ENCODE measurements around the gene CLDN6. TPM values are rescaled to one million over a fixed set of nuclear protein-coding genes. Genes with fewer than 3 reads are reported as not detected.

The CLDN6 gene
- total RNA-seq, 1 experiment from 2014 or later = 2.7 TPM

DNA sequence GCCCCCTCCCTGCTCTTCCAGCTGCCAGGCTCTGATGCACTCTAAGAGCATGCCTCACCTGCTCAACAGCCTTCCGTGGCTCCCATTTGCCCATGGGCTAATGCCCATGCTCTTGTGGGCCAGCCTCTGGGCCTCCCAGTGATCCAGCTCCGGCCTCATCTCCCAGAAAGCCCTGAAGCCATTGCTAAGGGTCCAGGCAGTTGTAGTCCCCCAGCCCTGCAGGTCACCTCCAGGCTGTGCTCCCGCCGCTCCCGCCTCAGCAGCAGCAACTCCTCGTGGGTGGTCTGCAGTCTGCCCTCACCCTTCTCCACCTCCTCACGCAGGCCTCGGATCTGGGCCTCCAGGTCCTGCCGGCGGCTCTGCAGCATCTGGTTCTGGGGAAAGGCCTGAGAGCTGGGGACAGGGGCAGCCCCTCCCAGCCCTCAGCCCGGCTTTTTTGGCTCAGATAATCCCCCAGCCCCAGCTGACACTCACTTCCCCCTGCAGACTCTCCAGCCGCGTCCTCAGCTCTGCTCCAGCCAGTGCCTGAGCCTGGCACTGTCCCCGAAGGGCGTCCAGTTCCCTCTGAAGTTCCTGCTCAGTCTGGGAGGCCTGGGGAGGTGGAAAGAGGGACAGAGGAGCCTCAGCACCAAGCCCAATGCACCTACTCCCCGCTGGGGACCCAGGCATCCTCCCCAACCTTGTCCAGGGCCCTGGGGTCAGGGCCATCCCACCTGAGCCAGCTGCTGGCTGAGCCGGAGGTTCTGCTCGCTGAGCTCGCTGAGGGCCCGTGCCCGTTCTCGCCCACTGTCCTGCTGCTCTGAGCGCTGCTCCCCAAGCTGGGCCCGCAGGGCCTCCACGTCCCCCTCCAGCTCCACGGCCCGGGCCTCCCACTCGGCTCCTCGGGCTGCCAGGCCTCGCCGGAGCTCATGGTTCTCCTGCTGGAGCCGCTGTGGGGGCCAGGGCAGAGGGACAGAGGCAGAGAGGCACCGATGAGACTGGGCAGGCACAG, 12.5 kb upstream of the CLDN6 start:
- DNase-seq (ENCODE audit: low spot score) = no peak
- in situ Hi-C loops (cut with HindIII; ENCODE audit: low sequenced_read_pairs) = no loop called here

DNA sequence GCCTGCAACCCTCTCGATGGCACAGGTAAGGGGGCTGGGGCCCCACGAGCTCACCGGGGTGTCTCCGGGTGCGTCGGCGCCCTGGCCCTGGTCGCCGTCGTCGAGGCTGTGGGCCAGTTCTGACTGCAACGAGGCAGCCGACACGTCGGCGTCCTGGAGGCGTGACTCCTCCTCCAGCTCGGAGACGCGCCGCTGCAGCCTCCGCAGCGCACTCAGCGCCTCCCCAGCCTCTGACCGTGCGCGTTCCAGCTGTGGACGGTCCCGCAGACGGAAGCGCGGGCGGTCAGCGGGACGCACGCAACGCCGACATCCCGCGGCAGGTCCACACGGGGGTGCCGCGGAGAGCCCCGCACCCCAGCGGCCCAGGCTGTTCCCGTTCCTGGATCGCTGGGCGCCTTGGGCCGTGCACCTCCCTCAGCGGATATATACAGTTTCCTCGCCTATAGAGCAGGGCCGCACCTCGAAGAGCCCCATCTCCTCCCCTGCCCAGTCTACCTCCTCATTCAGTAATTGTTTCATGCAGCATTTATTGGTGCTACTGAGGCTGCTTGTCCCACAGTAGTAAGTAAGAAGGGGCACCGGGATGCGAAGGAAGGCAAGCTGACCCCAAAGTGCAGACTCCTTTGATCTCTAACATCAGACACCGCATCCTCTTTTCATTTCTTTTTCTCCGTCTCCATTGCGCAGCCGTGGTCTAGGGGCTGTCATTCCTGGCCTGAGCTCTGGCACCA, 11.7 kb upstream of the CLDN6 start:
- no peak for DNase-seq (ENCODE audit: low spot score)
- in situ Hi-C loops (cut with HindIII; ENCODE audit: low sequenced_read_pairs) = no loop called here

GRCh38 chr16:3028716-3029319, 10.8 kb upstream of the CLDN6 start:
- in situ Hi-C loops (cut with HindIII; ENCODE audit: low sequenced_read_pairs) = no loop called here
- DNase-seq (ENCODE audit: low spot score) = no peak

- in situ Hi-C loops (cut with HindIII; ENCODE audit: low sequenced_read_pairs) = no loop called here
- peak; percentile 91 for DNase-seq (ENCODE audit: low spot score)
Measured at GRCh38 chr16:3027983-3028715, 10.2 kb upstream of the CLDN6 start.

DNA sequence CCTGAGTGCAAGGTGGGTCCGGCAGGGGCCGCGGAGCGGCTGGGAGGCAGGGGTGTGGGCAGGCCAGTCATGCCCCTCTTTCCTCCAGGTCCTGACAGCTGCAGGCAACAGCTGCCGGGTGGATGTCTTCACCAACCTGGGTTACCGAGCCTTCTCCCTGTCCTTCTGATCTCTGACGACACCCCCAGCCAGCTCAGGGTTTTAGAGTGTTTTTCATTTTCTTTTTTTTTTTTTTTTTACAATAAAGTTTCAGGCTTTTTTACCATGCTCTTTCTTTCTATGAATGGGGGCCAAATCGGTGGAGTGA, 9.5 kb upstream of the CLDN6 start:
- DNase-seq (ENCODE audit: low spot score) = no peak
- in situ Hi-C loops (cut with HindIII; ENCODE audit: low sequenced_read_pairs) = no loop called here

GRCh38 chr16:3026609-3027488, 8.9 kb upstream of the CLDN6 start:
- in situ Hi-C loops (cut with HindIII; ENCODE audit: low sequenced_read_pairs) = no loop called here
- DNase-seq (ENCODE audit: low spot score) = no peak

DNA sequence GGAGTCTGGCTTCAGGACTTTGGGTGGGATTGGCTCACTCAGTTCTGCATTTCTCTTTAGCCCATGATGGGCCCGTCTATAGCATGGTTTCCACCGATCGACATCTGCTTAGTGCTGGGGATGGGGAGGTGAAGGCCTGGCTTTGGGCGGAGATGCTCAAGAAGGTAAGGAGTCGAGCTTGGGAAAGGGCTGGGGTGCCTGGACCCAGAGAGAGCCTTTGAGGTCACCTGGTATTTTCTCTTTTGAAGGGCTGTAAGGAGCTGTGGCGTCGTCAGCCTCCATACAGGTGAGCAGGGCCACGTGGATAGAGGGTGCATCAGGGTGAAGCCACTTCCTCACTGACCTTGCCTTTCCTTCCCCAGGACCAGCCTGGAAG, 8.0 kb upstream of the CLDN6 start:
- in situ Hi-C loops (cut with HindIII; ENCODE audit: low sequenced_read_pairs) = no loop called here
- no peak for DNase-seq (ENCODE audit: low spot score)

DNA sequence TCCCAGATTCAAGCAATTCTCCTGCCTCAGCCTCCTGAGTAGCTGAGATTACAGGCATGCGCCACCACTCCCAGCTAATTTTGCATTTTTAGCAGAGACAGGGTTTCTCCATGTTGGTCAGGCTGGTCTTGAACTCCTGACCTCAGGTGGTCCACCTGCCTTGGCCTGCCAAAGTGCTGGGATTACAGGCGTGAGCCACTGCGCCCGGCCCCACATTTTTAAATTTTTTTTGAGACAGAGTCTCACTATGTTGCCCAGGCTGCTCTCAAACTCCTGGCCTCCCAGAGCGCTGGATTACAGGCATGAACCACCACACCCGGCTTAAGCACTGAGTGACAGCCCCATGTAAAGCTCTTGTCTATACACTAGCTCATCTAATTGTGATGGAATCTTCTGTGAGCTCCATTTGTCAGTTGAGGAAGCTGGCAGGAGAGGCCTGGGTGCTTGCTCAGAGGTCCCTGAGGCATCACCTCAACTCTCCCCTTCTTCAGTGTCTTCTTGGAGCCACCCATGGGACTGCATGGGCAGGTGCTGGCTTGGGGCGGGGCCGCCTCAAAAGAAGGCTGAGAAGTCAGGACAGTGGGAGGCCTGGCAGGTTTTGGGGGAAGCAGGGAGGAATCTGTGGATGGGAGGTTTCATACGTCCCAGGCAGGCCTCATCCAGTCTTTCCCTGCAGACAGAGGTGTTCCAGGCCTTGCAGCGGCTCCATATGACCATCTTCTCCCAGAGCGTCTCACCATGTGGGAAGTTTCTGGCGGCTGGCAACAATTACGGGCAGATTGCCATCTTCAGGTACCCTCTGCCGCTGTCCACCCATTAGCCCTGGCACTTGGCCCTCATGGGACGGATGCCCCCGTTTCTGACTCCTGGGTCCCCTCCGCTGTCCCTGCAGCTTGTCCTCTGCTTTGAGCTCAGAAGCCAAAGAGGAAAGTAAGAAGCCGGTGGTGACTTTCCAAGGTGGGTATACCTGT, 7.3 kb upstream of the CLDN6 start:
- DNase-seq (ENCODE audit: low spot score) = no peak
- in situ Hi-C loops (cut with HindIII; ENCODE audit: low sequenced_read_pairs) = no loop called here

GRCh38 chr16:3023669-3024478, 5.9 kb upstream of the CLDN6 start, which contains the start of the genes HCFC1R1 and THOC6:
Gene HCFC1R1, minus strand, starts transcription at chr16:3023942. Its CDS starts 1 bp downstream, at chr16:3023941.
Gene THOC6, plus strand, starts transcription at chr16:3024035. Its CDS starts 292 bp downstream, at chr16:3024327.
- in situ Hi-C loops (cut with HindIII; ENCODE audit: low sequenced_read_pairs) = no loop called here

DNA sequence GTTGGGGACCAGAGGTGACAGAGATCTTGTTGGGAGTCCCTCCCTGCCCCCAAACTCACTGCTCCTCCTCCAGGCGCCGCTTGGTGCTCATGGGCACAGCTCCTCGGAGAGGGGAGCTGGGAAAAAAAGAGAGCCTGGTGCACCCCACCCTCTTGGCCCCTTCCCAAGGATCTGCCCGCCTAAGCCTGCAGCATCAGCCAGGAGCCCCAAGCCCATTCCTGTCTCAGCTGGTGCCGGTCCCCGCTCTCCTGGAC, 5.4 kb upstream of the CLDN6 start:
- in situ Hi-C loops (cut with HindIII; ENCODE audit: low sequenced_read_pairs) = no loop called here
- peak; percentile 70 for DNase-seq (ENCODE audit: low spot score)

More at GRCh38 chr16:3023669-3024478, 5.9 kb upstream of the CLDN6 start, which contains the start of the genes HCFC1R1 and THOC6:
- DNase-seq (ENCODE audit: low spot score) = peak; percentile 99

DNA sequence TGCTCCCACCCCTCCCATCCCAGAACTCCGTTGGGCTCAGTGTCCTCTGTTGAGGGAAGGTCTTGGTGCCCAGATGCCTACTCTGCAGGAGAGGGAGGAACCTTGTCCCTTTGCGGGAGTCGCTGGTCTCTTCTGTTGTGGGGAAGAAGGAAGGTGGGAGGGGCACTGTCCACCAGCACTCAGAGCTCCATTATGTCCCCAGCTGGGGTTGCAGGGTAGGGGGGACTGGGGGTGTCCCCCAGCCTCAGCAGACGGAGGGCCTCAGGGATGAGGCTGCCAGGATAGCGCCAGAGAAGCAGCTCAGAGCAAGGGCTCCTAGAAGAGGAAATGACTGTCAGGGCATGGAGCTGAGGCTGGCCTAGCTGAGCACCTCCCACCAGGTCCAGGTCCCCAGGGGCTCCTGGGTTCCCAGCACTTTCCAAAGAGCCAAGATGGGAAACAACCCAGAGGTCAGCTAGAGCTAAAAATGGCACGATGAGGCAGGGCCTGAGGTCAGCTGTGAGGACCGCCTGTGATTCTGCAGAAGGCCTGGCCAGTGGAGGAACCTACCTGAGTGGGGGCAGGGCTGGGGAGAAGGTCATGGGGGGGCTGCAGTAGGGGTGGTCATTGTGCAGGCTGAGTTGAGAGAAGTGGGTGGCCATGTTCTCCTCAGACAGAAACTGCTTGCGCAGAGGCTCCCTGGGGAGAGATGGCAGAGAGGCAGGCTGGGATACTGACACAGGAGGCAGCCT, 4.9 kb upstream of the CLDN6 start:
- in situ Hi-C loops (cut with HindIII; ENCODE audit: low sequenced_read_pairs) = no loop called here
- DNase-seq (ENCODE audit: low spot score) = peak; percentile 24

DNA sequence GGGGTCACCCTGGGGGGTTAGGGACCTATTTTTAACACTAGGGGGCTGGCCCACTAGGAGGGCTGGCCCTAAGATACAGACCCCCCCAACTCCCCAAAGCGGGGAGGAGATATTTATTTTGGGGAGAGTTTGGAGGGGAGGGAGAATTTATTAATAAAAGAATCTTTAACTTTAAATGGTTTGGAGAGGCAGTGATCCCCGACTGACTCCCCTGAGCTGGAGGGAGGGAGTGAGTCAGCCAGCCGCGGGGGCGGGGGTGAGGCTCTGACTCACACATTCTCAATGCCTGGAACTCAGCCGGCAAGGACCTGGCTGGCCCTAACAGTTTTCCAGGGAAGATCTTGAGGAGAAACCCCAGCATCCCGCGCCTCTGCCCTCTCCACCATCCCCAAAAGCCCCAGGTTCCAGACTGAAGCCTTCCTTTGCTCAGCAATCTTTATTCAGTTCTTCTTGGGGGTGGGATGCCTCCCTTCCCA, 4.3 kb upstream of the CLDN6 start:
- in situ Hi-C loops (cut with HindIII; ENCODE audit: low sequenced_read_pairs) = no loop called here
- DNase-seq (ENCODE audit: low spot score) = peak; percentile 62

- in situ Hi-C loops (cut with HindIII; ENCODE audit: low sequenced_read_pairs) = no loop called here
- DNase-seq (ENCODE audit: low spot score) = peak; percentile 69
Measured at GRCh38 chr16:3021449-3022207, 3.6 kb upstream of the CLDN6 start.

GRCh38 chr16:3020604-3021448, 2.8 kb upstream of the CLDN6 start:
- in situ Hi-C loops (cut with HindIII; ENCODE audit: low sequenced_read_pairs) = no loop called here
- DNase-seq (ENCODE audit: low spot score) = peak; percentile 41
